Measurements from ENCODE around the gene PRMT9.

The PRMT9 gene

GRCh38 chr4:147678796-147679549, 5.0 kb downstream of the PRMT9 start:
- DNase-seq: no peak

DNA sequence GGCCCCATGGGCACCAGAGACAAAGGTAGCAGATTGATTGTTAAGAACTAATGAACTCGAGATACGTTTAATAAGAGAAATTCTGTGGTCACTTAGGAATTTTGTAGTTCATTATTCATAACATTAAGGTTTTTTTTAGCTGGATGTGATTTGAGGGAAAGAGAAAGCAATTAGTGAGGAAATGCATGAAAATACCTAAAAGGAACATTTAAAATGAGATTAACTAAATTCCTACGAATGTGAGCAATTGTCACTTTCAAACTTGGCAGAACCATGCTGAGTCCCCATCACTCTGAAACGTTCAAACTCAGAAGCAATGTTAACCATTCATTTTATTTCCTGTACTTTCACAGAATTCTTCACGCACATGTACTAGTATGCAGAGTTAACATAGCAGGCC, 5.9 kb downstream of the PRMT9 start:
- no peak for DNase-seq

DNA sequence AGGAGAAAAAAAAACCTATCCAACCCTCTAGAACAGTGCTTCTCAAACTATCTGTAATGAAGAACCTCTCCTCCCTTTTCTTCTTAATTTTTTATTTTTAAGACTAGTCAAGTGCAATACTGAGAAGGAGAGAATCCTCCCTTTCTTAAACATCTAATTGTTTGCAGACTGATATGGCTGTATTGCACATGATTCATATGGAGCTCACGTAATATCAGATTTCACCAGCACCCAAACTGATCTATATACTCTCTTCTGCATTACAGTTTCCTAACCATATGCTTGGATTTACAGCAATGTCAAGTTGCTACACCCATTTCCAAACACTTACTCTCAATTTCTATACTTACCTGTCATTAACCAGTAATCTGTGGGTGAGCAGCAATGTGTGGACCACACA, 9.5 kb downstream of the PRMT9 start:
- no peak for DNase-seq

DNA sequence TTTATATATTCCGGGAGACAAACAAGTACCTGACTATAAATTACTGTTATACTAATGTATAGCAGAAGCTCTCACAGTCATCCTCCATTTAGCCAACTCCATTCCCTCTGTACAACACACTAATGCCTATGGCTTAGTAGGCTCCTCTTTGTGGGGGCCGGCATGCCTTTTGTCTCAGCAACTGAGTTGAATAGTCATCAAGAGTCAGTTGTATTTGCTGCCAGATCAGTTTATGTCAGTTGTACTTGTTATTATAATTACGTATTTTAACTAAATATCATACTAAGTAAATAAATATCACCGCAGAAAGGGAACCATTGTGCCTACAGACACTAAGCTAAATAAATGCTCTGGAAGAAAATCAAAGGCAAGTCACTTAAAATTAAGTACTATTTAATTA, 9.9 kb downstream of the PRMT9 start:
- DNase-seq: no peak

DNA sequence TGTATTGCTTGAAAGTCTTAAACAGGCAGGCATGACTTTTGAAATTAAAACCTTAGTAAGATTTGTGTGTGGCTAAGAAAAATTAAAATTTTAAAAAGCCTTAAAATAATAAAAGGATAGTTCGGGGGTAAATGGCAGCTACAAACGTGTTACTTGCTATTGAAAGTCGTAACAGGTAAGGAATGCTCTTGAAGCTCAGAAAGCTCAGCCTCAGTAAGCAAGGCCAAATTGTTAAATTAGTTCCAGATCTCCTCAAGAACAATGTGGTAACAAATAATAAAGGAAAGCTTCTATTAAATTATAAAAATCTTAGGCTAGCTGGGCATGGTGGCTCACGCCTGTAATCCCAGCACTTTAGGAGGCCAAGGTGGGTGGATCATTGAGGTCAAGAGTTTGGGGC, 25.5 kb downstream of the PRMT9 start:
- no peak for DNase-seq

- DNase-seq: no peak
These were observed 28.3 kb downstream of the PRMT9 start for GRCh38 chr4:147655639-147656038.

DNA sequence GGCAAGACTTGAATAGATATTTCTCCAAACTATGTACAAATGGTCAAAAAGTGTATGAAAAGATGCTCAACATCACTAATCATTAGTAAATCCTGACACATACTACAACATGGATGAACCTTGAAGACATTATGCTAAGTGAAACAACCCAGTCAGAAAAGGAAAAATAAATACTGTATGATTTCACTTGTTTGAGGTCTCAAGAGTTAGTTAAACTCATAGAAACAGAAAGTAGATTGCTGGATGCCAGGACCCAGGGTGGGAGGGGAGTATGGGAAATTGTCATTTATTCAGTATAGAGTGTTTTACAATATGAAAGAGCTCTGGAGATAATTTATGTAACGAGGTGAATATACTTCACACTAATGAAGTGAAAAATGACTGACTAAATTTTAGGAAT, 32.4 kb downstream of the PRMT9 start:
- DNase-seq: no peak

DNA sequence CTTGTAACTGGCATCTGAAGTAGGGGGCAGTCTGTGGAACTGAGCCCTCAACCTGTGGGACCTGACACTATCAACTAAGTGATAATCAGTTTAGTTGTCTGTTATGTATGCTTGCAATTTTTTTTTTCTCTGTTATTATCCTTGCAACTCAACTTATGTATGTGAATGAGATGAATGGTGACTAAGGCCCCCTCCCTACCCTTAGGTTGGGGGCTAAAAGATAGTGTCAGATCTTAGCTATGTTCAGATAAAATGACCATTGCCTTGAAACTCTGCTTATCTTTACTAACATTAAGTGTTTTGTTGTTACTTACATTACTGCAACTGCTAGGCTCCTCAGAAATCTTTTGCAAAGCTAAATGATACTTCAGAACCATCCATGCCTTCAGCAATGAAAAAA, 35.3 kb downstream of the PRMT9 start:
- no peak for DNase-seq

DNA sequence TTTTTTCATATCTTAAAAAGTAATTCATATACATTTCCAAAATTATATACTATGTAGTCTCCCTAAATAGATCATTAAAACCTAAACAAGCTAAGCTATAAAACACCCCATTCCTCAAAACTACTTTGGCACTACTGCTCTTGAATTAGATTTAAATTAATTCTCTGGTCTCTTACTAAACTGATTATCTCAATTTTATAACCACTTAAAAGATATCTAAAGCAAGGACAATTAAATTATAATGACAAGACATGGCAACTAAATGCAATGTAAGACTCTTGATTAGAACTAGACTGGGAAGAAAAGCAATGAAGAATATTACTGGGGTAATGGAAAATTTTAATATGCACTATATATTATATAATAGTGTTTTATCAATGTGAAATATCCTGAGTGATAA, 38.9 kb downstream of the PRMT9 start:
- DNase-seq: no peak

- DNase-seq: no peak
These were observed 39.5 kb downstream of the PRMT9 start for GRCh38 chr4:147644471-147644870.

- no peak for DNase-seq
These were observed 40.3 kb downstream of the PRMT9 start for GRCh38 chr4:147643616-147644015.

GRCh38 chr4:147640331-147640730, 43.6 kb downstream of the PRMT9 start:
- DNase-seq: no peak

DNA sequence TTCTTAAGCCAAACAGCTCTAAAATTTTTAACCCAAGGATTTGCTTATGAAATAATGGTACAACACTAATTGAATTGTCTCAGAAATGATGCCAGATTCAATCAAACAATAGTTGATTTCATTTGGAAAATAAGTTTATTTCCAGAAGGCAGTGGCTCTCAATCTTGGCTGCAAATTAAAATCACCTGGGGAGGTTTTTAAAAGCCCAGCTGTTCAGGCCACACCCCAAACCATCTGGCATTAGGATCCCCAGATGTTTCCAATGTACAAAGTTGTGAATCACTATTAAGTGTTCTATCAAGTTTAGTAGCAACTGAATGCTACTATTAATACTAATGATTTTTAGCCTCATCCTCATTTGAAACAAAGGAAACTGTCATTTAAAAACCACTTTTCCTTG, 44.6 kb downstream of the PRMT9 start:
- DNase-seq: no peak

DNA sequence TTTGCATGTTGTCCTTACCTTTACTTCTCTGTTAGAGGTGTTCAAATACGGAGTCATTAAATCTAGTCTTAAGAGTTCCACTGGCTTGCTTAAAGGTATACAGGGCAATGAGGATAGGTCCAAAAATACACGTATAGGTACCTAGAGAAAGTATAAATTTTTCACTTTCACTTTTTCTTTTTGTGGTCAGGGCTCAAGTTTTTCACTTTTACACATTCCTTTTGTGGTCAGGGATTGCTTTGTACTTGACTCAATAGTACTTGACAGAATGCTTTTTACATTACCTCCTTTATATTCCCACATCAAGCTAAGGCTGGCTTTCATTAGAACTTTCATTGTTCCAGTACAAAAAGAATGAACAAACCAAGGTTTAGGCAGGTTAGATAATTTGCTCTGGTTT, 45.0 kb downstream of the PRMT9 start:
- no peak for DNase-seq

GRCh38 chr4:147638365-147638764, 45.6 kb downstream of the PRMT9 start:
- no peak for DNase-seq

DNA sequence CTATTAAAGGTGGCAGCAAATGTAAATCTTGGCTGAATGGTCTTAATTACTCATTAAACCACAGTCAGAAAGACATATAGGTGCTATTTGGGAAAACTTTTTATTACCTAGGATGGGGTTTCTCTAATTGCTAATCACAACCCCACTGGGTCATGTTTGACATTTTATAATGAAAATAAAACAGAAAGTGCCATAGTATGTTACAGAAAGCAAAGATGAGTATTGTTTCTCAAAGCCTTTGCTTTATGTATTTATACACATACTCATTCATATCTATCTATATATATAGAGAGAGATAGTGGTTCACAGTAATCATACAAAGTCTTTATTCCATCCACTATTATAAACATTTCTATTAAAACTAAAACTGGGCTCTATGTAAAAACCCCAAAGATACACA, 48.6 kb downstream of the PRMT9 start:
- DNase-seq: no peak

- DNase-seq: no peak
These were observed 50.3 kb downstream of the PRMT9 start for GRCh38 chr4:147633643-147634042.

DNA sequence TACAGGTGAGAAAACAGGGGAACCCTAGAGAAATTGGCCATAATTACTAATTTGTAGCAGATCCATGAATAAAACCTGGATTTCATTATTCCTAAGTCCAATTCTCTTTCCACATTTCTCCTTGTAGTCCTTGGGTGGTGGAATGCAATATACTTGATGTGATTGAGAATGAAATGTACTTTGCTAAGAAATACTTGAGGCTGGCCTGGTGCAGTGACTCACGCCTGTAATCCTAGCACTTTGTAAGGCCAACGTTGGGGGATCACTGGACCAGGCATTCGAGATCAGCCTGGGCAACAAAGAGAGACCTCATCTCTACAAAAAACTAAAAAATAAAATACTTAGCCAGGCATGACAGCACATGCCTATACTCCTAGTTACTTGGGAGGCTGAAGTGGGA, 50.9 kb downstream of the PRMT9 start:
- DNase-seq: no peak

DNA sequence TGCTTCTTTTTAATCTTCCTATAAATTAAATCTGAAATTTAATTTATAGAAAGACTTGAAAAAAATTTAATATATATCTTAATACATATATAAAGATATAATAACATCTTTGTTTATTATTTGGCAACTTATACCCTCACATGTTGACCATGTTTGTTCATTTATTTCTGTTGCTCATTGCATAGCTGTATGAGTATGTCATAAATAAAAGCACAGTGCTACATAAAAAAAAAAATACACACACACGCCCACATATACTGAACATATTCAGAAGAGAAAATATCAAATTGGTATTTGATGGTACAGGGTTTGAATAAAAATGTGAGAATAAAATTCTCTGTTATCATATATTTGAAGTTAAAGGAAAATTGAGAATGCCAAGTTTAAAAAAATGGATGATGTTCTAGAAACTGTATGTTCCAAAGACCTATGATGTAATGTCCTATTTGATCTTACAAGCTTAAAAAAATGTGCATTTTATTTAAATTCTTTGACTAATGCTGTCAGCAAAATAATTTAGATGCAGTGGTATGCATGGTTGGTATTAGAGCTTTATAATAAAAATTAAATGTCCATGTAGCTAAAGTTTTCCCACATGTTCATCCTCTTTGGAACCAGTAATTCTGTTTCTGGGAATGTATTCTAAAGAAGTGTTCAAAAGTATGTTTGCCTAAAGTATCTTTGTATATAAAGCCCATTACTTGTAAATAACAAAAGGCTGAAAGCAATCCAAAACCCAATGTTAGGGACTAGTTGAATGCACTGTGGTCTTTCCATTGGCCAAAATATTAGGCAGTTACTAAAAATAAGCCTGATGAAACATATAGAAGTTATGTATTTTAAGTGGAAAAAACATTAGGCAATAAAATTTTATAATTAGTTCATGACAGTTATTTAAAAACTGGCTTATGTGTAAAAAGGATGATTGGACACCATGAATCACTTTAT, 53.9 kb downstream of the PRMT9 start:
- no peak for DNase-seq

DNA sequence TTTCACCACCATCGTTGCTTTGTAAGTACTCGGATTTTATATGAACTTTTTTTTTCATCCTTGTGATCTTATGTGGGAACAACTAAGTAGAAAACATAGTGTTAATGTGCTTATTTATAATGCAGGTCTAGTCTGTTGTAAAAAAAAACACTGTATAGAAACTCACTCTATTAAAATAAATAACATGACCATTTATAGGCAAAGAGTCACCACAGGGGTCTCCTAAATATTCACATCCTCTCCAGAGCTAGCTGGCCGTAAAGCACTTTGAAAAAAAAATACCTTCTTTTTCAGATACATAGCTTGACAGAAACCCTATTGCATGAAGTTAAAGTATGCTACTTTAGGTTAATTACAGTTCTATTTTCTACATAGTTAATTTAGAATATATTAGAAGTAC, 55.5 kb downstream of the PRMT9 start:
- DNase-seq: no peak

DNA sequence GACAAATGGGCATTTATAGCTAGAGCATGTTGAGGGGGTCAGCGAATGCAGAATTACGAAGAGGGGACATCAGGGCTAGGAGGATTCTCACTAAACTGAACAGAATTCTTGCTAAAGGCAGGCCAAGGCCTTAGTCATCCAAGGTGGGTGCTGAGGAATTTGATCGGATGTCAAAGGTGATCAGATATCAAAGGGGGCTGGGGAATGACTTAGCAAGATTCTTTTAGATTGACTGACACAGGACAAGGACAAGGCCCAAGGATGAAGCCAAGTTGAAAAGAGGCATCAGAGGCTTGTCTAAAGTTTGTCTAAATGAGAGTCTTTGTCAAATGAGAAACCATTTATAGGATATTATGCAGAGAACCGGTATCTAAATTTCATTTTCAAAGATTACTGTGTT, 57.1 kb downstream of the PRMT9 start:
- no peak for DNase-seq

DNA sequence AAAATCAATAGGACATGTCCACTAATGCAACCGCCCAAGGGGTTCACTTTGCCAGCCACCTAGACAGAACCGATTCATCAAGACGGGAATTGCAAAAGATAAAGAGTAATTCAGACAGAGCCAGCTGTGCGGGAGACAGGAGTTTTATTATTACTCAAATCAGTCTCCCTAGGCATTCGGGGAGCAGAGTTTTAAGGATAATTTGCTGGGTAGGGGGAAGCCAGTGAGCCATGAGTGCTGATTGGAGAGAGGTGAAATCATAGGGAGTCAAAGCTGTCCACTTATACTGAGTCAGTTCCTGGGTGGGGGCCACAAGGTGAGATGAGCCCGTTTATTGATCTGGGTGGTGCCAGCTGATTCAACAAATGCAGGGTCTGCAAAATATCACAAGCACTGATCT, 58.2 kb downstream of the PRMT9 start:
- no peak for DNase-seq

DNA sequence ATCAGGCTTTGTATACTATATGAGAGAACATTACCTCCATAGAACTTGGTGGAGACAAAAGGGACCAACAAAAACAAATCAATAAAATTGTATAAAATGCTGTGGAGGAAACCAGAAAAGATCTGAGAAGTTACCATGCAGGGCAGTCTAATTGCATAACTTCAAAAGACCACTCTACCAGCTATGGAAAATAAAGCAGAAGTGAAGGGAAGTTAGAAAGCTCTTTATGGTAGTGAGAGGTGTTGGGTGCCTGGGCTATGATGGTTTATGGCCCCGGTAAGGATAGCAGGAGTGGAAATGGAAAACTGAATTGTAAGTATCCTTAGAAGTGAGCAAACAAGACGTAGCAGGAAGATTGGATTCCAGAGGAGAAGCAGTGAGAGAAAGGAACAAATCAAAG, 63.6 kb downstream of the PRMT9 start:
- no peak for DNase-seq
